ENCODE data around the gene AIRE.

Gene AIRE

DNA sequence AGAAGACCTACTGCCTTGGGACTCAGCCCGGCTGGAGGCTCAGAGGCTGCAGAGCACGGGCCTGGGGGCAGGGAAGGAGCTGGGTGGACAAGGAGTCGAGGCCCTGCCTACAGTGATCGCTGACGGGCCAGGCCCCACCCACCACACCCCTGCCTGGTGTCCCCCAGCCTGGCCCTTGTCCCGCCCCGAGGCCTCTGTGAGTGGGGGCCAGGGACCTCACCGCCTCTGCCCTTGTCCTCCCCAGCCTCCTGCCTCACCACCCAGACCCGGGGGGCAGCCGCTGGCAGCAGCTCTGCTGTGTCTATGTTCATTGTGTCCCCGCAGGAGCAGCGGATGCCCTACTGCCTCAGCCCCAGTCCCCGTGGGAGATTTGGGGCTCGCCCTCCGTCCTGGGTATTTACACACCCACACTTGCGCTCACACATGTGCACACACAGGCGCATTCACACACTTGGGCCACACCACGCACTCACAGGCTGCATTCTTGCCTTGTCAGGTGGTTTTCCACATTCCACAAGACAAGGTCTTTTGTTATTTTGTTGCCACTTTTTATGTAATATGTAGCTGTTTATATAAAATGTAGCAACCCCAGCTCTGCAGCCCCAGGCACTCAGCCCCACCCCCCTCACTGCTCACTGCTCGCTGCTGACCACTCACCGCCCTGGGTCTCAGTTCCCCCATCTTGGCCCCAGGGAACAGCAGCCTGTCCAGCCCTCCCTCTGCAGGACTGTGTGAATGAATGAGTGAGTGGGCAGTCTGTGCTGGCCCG is 21.4 kb downstream of the AIRE start:
- DNase-seq = no peak

DNA sequence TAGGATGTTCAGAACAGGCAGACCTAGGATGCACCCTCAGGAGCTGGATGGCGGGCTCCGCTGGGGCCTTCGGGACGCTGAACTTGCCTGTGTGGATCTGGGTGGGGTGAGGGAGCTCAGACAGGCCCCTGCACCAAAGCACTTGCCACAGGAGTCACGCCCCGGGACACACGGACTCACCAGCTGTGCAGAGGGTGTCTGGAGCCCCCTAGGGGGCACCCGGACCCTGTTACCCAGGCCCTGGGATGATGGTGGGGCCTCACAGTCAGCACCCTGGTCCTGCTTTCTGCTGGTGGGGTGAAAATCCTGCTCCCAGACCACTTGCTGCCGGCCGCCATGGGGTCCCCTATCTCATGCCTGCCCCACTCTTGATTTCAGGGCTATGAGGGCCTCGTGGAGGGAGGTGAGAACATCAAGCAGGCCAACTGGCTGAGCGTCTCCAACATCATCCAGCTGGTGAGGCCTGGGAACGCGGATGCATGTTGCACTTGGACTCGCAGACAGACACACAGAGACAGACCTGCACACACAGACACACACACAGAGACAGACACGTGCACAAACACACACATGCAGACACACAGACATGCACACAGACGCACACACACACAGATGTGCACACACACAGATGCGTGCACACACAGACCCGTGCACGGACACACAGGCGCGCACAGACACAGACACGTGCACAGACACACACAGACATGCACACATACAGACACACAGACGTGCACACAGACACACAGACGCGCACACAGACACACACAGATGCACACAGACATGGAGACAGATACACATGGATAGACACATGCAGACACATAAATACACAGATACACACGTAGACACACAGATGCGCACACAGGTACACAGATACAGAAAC is 25.2 kb downstream of the AIRE start:
- no peak for DNase-seq

- no peak for DNase-seq
These were observed 26.4 kb downstream of the AIRE start for GRCh38 chr21:44312089-44312488.

DNA sequence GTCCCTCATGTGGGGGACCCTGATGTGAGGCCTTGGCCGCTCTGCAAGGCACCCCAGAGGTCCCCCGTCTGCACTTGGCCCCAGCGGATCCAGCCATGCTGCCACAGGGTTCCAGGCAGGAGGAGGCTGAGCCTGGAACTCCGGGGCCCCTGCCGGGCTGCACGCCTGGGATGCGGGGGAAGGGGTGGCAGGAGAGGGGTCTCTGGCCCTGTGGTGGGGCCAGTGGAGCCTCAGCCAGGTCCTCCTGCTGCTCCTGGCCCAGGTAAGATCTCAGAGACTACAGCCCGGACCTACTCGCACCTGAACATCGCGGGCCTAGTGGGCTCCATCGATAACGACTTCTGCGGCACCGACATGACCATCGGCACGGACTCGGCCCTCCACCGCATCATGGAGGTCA is 27.0 kb downstream of the AIRE start:
- no peak for DNase-seq

DNA sequence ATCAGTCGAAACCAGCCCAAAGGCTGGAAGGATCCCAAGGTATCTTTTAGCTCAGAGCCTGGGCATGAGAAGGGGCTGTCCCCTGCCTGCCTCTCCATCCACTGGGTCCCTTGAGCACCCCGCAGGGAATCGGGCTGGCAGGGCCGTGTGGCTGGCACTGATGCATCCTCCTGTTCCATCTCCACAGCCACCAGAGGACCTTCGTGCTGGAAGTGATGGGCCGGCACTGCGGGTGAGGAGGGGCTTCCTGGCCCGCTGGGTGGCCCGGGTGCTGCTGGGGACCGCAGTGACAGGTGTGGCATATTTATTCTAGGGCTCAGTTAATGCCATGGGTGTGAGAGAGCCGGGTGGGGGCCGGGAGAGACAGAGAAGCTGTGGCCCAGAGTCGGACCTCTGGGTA is 27.8 kb downstream of the AIRE start:
- no peak for DNase-seq

DNA sequence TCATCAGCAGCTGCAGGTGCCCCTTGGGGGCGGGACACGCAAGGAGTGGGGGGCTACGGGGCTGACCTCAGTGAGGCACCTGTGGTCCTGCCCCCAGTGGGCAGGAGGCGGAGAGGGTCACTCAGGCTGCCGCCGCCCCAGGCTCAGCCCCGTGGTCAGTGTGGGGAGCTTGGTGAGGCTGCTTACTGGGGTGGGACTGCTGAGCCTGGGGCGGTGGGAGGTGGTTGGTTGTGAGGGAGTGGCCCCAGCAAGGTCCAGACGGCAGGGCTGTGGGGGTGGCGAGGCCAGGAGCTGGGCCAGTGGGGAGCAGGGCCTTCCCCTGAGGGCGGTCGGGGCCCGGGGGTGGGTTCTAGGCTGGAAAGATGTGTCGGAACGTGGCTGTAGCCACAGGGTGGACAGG is 28.5 kb downstream of the AIRE start:
- DNase-seq = no peak

DNA sequence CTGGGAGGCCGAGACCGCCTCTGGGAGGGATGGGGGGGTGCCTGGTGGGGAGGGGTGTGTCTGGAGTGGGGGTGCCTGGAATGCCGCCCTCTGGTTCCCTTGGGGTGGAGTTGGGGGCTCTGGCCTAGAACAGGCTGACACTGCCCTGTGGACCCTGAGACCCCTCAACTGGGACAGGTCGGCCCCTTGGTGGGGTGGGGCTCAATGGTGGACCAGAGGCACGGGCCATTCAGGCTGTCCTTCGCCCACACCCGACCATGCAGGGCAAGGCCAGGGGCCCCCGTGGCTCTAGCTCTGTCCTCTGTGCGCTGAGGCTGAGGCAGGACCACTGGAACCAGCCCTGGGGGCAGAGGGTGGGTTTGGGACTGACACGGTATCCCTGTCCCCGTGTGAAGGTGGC is 28.9 kb downstream of the AIRE start:
- DNase-seq = no peak

- no peak for DNase-seq
These were observed 30.1 kb downstream of the AIRE start for GRCh38 chr21:44315691-44316203.

DNA sequence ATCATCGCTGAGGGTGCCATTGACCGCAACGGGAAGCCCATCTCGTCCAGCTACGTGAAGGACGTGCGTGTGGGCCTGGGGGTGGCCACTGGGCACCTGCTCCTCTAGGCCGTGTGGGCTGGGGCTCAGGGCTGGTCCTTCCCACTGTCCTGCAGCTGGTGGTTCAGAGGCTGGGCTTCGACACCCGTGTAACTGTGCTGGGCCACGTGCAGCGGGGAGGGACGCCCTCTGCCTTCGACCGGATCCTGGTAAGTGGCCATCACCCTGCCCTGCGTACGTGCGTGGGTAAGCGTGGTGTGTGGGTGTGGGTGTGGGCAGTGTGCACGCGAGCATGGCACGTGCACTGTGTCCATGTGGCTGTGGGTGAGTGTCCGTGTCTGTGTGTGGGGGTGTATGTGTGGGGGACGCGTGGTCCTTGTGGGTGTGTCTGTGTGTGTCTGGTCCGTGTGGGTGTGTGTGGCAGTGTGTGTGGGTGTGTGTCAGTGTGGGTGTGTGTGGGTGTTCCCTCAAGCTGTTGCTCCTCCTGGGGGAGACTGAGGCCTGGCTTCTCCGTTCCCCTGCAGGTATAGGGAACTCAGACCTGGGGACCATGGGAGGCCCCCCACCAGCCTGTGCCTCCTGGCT is 30.7 kb downstream of the AIRE start:
- DNase-seq = no peak

DNA sequence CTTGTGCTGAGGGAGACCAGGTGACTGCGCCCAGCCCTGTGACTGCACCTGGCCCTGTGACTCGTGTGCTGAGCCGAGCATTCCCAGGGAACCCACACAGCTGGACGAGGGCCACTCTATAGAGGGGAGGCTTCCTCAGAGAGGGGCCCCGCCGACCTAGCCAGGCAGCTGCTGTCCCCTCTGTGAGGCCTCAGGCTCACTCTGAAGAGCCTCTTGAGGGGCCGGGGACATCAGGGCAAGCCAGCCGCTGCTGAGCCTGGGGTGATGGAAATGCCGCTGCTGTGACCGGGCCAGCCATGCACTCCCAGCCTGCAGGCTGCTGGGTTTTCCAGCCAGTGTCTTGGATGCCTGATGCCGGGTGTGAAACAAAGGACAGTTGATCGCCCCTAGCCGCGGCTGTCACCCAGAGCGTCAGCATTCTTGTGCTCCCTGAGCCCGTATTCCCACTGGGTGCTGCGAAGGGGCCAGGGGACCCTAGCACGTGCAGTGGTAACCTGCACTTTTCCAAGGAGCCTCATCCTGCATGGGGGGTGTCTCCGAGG is 31.6 kb downstream of the AIRE start:
- no peak for DNase-seq

GRCh38 chr21:44317871-44318270 is 32.2 kb downstream of the AIRE start:
- DNase-seq = no peak

DNA sequence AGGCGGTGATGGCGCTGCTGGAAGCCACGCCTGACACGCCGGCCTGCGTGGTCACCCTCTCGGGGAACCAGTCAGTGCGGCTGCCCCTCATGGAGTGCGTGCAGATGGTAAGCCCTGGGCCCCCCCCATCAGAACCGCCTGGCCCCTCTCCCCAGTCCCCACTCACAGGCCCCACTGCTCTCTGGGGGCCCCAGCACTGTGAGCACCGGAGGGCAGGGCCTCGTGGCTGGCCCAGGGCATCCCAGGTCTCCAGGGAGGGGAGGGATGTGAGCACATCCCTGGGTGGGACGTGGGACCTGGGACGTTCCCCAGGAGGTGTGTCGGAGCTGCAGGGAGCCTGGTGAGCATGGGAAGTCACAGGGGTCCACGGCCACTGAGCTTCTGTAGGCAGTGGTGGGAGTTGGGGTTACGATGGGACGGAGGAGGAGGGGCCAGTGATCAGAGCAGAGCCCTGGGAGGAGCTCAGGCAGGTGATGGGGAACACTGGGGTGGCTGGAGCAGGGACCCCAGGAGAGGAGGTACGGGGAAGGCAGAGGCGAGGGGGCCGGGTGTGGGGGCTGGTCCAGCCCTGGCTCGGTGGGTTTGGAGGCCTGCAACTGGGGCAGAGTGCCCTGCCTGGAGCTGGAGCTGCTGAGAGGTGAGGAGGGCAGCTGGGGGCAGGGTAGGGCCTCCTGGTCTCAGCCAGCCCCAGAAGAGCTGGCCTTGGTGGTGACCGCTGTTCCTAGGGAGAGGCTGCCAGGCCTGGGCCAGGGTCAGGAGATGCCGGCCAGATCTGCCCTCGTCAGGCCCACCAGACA is 33.0 kb downstream of the AIRE start:
- no peak for DNase-seq

DNA sequence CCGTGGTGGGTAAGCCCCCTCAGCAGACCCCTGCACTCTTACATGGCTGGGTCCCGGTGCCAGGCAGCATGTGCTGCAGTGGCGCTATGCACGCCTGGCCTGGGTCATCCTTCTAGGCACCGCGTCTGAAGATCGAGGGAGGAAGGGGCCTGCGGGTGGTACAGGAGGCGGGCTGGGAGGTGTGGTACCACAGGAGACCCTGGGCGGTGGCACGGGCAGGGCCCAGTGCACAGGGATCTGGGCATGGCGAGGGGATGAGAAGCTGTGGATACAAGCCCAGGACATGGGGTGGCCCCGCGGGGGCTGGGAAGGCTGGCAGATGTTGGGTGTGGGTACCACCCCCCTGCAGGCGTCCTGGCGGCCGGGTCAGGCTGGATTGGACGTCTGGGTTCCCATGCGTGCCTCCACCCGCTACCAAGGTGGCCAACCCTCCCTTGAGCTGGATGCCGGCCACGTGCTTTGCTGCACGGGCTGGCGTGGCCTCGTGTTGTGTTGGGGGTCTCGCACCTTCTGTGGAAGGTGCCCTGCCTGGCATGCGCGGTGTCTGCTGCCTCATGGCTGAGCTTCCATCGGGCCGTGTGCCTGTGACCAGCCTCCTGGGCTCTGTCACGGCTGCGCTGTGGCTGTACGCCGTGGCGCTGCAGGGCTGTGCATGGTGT is 33.9 kb downstream of the AIRE start:
- no peak for DNase-seq

DNA sequence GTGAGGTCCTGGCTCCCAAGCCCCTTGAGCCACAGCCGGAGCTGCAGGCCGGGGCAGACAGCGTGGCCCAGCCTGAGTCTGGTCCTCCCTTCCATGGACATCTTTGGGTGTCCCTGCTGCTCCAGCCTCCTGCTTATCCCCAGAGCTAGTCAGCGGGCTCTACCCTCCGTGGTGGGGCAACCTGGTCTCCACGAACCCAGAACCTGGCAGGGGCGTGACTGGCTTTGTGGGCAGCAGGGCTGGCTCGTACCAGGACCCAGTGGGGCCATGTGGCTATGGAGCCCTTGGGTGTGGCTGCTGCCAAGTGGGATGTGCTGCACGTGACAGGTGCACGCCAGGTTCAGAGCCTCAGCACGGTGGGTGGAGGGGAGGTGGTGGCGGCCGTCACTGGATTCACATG is 35.2 kb downstream of the AIRE start:
- no peak for DNase-seq

- DNase-seq = no peak
These were observed 36.3 kb downstream of the AIRE start for GRCh38 chr21:44321846-44322450.

- no peak for DNase-seq
These were observed 37.1 kb downstream of the AIRE start for GRCh38 chr21:44322621-44323325.

DNA sequence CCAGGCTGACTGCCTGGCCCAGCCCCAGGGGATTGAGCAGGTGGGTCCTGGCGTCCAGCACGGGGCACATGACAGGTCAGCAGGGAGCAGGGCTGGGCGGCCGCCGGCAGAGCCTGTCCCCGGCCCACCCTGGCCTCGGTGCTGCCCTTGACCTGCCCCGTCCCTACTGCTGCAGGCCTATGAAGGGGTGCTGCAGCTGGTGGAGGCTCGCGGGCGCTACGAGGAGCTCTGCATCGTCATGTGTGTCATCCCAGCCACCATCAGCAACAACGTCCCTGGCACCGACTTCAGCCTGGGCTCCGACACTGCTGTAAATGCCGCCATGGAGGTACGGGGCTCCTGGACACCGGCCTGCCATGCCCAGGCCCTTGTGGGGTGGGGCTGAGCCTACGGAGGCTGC is 37.9 kb downstream of the AIRE start:
- no peak for DNase-seq

DNA sequence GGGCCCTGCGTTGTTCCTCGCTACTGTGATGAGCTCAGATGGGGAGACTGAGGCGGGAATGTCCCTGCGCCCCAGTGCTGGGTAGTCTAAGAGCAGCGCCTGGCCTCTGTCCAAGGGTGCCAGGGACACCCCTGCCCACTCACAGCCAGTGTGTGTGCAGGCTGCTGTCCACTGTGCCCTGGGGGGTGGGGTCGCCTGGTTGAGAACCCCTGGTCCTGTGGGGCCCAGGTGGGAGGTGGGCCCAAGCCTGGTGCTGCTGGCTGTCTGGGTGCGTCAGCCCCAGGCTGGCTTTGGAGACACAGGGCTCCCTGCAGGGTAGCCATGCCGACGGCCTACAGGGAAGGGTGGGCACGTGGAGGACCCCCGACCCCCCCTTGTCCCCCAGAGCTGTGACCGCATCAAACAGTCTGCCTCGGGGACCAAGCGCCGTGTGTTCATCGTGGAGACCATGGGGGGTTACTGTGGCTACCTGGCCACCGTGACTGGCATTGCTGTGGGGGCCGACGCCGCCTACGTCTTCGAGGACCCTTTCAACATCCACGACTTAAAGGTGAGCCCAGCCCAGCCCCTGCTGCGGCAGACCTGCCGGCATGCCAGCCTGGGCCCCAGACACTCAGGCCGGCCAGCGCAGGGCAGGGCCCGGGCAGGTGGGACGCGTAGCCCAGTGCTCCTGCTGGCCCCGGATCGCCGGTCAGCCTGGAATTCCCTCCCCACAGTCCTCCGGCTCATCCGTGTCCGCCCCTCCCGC is 38.6 kb downstream of the AIRE start:
- no peak for DNase-seq

DNA sequence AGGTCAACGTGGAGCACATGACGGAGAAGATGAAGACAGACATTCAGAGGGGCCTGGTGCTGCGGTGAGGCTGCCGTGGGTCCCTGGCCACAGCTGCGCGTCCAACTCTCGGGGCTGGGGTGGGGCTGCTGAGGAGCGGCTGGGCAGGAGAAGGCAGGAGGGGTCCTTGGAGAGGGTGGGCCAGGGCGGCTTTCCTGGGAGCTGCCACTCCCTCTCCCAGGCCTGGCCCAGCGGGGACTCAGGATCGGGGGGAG is 39.1 kb downstream of the AIRE start:
- DNase-seq = no peak

Data from activated CD8-positive, alpha-beta memory T cell treated with anti-CD3 and anti-CD28 coated beads, Interleukin-2, amount 50 U/mL, for 48 hours (primary cell).